Measurements from ENCODE around the gene ZNF133.
"Not testable (repeated sequence)": the region's sequence is repeated elsewhere in the genome, so short reads cannot be mapped to it uniquely, and the experiment has no call there.

ZNF133 gene

GRCh38 chr20:18287546-18287914 lies 797 bp upstream of the ZNF133 start:
- no peak for DNase-seq

- no peak for DNase-seq
These were observed 481 bp downstream of the ZNF133 start for GRCh38 chr20:18288749-18289267.

- no peak for DNase-seq
These were observed 979 bp downstream of the ZNF133 start for GRCh38 chr20:18289306-18289705.

GRCh38 chr20:18299364-18299763 lies 11.0 kb downstream of the ZNF133 start:
- DNase-seq: no peak

GRCh38 chr20:18304618-18305017 lies 16.3 kb downstream of the ZNF133 start:
- no peak for DNase-seq

- no peak for DNase-seq
These were observed 19.0 kb downstream of the ZNF133 start for GRCh38 chr20:18307301-18307700.

- no peak for DNase-seq
These were observed 21.7 kb downstream of the ZNF133 start for GRCh38 chr20:18310051-18310450.

GRCh38 chr20:18310592-18310991 lies 22.3 kb downstream of the ZNF133 start:
- DNase-seq: no peak

- no peak for DNase-seq
These were observed 24.4 kb downstream of the ZNF133 start for GRCh38 chr20:18312723-18313122.

- no peak for DNase-seq
These were observed 25.1 kb downstream of the ZNF133 start for GRCh38 chr20:18313411-18313810.

GRCh38 chr20:18314786-18315406 lies 26.6 kb downstream of the ZNF133 start:
- no peak for DNase-seq

- no peak for DNase-seq
These were observed 27.8 kb downstream of the ZNF133 start for GRCh38 chr20:18316166-18316565.

GRCh38 chr20:18321316-18321715 lies 33.0 kb downstream of the ZNF133 start:
- no peak for DNase-seq

GRCh38 chr20:18321976-18322950 lies 33.9 kb downstream of the ZNF133 start:
- no peak for DNase-seq

GRCh38 chr20:18323705-18324104 lies 35.4 kb downstream of the ZNF133 start:
- DNase-seq: no peak

GRCh38 chr20:18324596-18325089 lies 36.3 kb downstream of the ZNF133 start:
- no peak for DNase-seq

GRCh38 chr20:18326990-18327389 lies 38.7 kb downstream of the ZNF133 start:
- no peak for DNase-seq

- no peak for DNase-seq
These were observed 43.4 kb downstream of the ZNF133 start for GRCh38 chr20:18331694-18332093.

GRCh38 chr20:18349749-18350148 lies 61.4 kb downstream of the ZNF133 start:
- DNase-seq: not testable (repeated sequence)

GRCh38 chr20:18359854-18360253 lies 71.5 kb downstream of the ZNF133 start:
- DNase-seq: no peak

- no peak for DNase-seq
These were observed 72.3 kb downstream of the ZNF133 start for GRCh38 chr20:18360635-18361034.

GRCh38 chr20:18361678-18362077 lies 73.4 kb downstream of the ZNF133 start:
- no peak for DNase-seq

- no peak for DNase-seq
These were observed 74.6 kb downstream of the ZNF133 start for GRCh38 chr20:18362916-18363315.

- DNase-seq: no peak
These were observed 75.4 kb downstream of the ZNF133 start for GRCh38 chr20:18363708-18364107.
